B cell (primary cell): Measurements from ENCODE around the gene GALK1. TPM values are rescaled to one million over a fixed set of nuclear protein-coding genes. Genes with fewer than 3 reads are reported as not detected.

ENCODE experiments used
- ATAC-seq: fragments of 200-7000 bp; cut with Tn5 transposase; one replicate; pipeline ENCODE4 v1.10.0; 2021; ENCODE audit warnings: low read depth, mild to moderate bottlenecking, moderate number of reproducible peaks, moderate library complexity
- CTCF ChIA-PET: fragments of 350-600 bp; sonication (Branson Sonifier 250); formaldehyde crosslinking; loops from one replicate; lab custom pipeline; 2021; ENCODE audit warnings: antibody characterized with exemption, inconsistent platforms; lab: Charles Lee
- POLR2A ChIA-PET: fragments of 350-600 bp; sonication (Branson Sonifier 250); formaldehyde crosslinking; loops from one replicate; lab custom pipeline; 2021; ENCODE audit warnings: antibody characterized with exemption; lab: Charles Lee
- DNase-seq: peaks from one replicate; pipeline ENCODE4 v3.0.0; 2013
- H2AFZ ChIP-seq: 2 replicates; pipeline ENCODE4 v1.6.1; 2012; ENCODE audit warnings: mild to moderate bottlenecking, low read depth, low read length; ENCODE audit not compliant: insufficient read depth, poor library complexity, severe bottlenecking
- H3K27ac ChIP-seq, 2 donors: 1 replicate in 1 of 2; 2 replicates in 1 of 2; pipeline ENCODE4 v1.5.1; 2012 to 2013; ENCODE audit warnings: low read length in 2 of 2, mild to moderate bottlenecking in 2 of 2, moderate library complexity in 1 of 2
- H3K27me3 ChIP-seq, 4 experiments: fragments of 200-600 bp in 1 of 4; sonication (generic) in 1 of 4; replicated peaks in 1 of 4; 1 replicate in 2 of 4; 2 replicates in 2 of 4; pipeline versions ENCODE4 v1.6.1 to v1.7.0; 2013 to 2016; ENCODE audit warnings: low read length in 3 of 4, mild to moderate bottlenecking in 2 of 4, mixed read lengths in 1 of 4, moderate library complexity in 1 of 4; ENCODE audit not compliant: insufficient read depth in 4 of 4, control insufficient read depth in 3 of 4; ENCODE audit errors: control extremely low read depth in 1 of 4
- H3K36me3 ChIP-seq, 2 experiments: replicated peaks in 1 of 2; 1 replicate in 1 of 2; 2 replicates in 1 of 2; pipeline versions ENCODE4 v1.6.1 to v1.7.1; 2013; ENCODE audit warnings: low read length in 1 of 2; ENCODE audit not compliant: insufficient read depth in 2 of 2, control insufficient read depth in 1 of 2; ENCODE audit errors: control extremely low read depth in 1 of 2, extremely low read depth in 1 of 2
- H3K4me1 ChIP-seq, 2 donors: fragments of 200-600 bp in 1 of 2; sonication (generic) in 1 of 2; 1 replicate in 1 of 2; 2 replicates in 1 of 2; pipeline versions ENCODE4 v1.5.1 to v1.6.1; 2013 to 2017; ENCODE audit warnings: low read length in 2 of 2; ENCODE audit not compliant: control insufficient read depth in 2 of 2, insufficient read depth in 2 of 2
- H3K4me2 ChIP-seq: replicated peaks from 2 replicates; pipeline ENCODE3; 2012; ENCODE audit warnings: mild to moderate bottlenecking, low read depth, low read length; ENCODE audit not compliant: poor library complexity, severe bottlenecking
- H3K4me3 ChIP-seq, 5 experiments: fragments of 200-600 bp in 1 of 5; sonication (generic) in 1 of 5; 1 replicate in 3 of 5; 2 replicates in 2 of 5; pipeline versions ENCODE4 v1.5.1 to v1.7.0; 2011 to 2016; ENCODE audit warnings: low read length in 4 of 5, mild to moderate bottlenecking in 4 of 5, low read depth in 2 of 5, control low read depth in 1 of 5, moderate library complexity in 1 of 5; ENCODE audit not compliant: insufficient read depth in 1 of 5; ENCODE audit errors: control extremely low read depth in 1 of 5, extremely low read depth in 1 of 5
- H3K79me2 ChIP-seq: fragments of 200-600 bp; sonication (generic); one replicate; pipeline ENCODE4 v1.6.0; 2016; ENCODE audit warnings: low read length; ENCODE audit not compliant: control insufficient read depth, insufficient read depth
- H3K9ac ChIP-seq: fragments of 200-600 bp; sonication (generic); 2 replicates; pipeline ENCODE4 v1.6.1; 2017; ENCODE audit warnings: mild to moderate bottlenecking, low read length, moderate library complexity
- H3K9me3 ChIP-seq, 3 donors: one replicate each; pipeline versions ENCODE4 v1.6.1 to v1.7.1; 2013; ENCODE audit warnings: low read length in 2 of 3; ENCODE audit not compliant: control insufficient read depth in 2 of 3, insufficient read depth in 1 of 3; ENCODE audit errors: control extremely low read depth in 1 of 3
- H4K20me1 ChIP-seq: 2 replicates; pipeline ENCODE4 v1.6.0; 2012; ENCODE audit warnings: mild to moderate bottlenecking, low read length; ENCODE audit not compliant: insufficient read depth, control insufficient read depth, poor library complexity, severe bottlenecking
- H3K27ac Mint-ChIP-seq: one replicate; pipeline ENCODE4 v1.8.0; 2021; ENCODE audit warnings: mixed read lengths
- H3K27me3 Mint-ChIP-seq: one replicate; pipeline ENCODE4 v1.8.0; 2021; ENCODE audit warnings: mixed read lengths
- H3K4me1 Mint-ChIP-seq: one replicate; pipeline ENCODE4 v1.8.0; 2021; ENCODE audit warnings: mixed read lengths
- H3K4me3 Mint-ChIP-seq: one replicate; pipeline ENCODE4 v1.8.0; 2021; ENCODE audit warnings: mixed read lengths
- H3K9me3 Mint-ChIP-seq: one replicate; pipeline ENCODE4 v1.8.0; 2022; ENCODE audit warnings: mixed read lengths; ENCODE audit not compliant: insufficient read depth
- EZH2 ChIP-seq: IDR thresholded peaks from 2 replicates; pipeline ENCODE4 v1.6.1; 2012; ENCODE audit warnings: borderline replicate concordance, low read depth, mild to moderate bottlenecking, moderate library complexity, low read length; ENCODE audit not compliant: insufficient read depth, poor library complexity, severe bottlenecking
- WGBS: methylation state at CpG from one replicate; pipeline ENCODE4 v1.1.5; 2013; ENCODE audit warnings: missing lambda C conversion rate; ENCODE audit not compliant: insufficient coverage; 5-methylcytosine and 5-hydroxymethylcytosine counted together
- intact Hi-C: fragments of 100-400 bp; cut with micrococcal nuclease; formaldehyde crosslinking; loops from one replicate; pipeline ENCODE4 v1.10.0; 2022
- polyA plus RNA-seq: library from polyadenylated mRNA; depleted of rRNA; stranded (reverse); fragments of >200 nt; gene quantifications from 2 replicates; pipeline ENCODE4 v1.2.3, GENCODE V29; 2012
- total RNA-seq, 2 donors: library from RNA; stranded (reverse); fragments of 120-200 nt in 1 of 2; gene quantifications; 1 replicate in 1 of 2; 2 replicates in 1 of 2; pipeline versions ENCODE4 v1.2.3 to v1.2.4, GENCODE V29; 2013 to 2022
- TF ChIP-seq, protein P1 (sequence below): fragments of 200-600 bp; IDR thresholded peaks from one replicate; pipeline ENCODE4 v1.8.0; 2022; ENCODE audit warnings: antibody characterized with exemption, mild to moderate bottlenecking

Gene GALK1
- total and polyA plus RNA-seq, 2 donors (not counting 1 experiment from before 2014, with no cell fraction given) = 29.8 to 37.4 TPM

DNA sequence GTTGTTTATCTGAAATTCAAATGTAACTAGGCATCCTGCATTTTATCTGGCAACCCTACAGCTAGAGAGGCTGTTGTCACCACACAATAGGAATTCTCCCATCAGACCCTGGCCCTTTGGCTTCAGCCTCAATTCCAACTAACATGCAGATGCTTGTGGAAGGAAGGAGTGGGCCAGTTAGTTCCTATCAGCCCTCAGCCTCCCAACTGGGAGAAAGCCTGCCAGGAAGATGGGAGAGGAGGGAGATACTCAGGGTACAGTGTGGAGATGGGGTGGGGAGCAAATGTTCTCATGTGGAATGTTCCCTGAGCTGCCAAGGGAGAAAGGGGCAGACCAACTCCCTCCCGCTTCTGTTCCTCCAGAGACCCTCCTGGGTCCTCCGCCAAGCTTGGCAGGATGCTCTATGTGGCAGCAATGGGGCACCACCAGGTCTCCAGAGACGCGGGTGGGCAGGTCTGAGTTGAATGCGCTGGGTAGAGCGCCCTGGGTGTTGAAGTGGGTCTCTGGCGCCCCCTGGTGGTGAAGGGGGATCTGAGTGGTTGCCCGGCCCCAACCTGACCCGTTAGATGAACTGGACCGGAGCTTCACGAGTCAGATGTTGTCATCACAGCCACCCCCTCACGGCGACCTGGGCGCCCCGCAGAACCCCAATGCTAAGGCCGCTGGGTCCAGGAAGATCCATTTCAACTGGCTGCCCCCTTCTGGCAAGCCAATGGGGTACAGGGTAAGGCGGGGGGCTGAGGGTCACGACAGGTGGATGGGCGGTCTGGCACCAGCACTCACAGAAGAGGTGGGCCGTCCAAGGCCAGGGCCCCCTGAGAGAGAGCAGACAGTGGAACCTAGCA is 15.2 kb downstream of the GALK1 start:
- POLR2A ChIA-PET = interaction anchor here (0.6 to 1.4 kb wide), 5 partner anchors 29 to 431 kb away, joined by 3 to 6 read pairs (median 4); partner anchors contain the start of gene SMIM5
- no peak overlapping the region for H3K4me3 ChIP-seq
- intact Hi-C loops = loop anchor here (1.0 to 10.0 kb wide), 2 partner anchors 255 to 323 kb away; partner anchors contain the start of gene CDK3
- no peak overlapping the region for H3K9ac ChIP-seq
- H3K4me1 Mint-ChIP-seq = peaks cover 21% of the 10 kb centered on the region
- no peak overlapping the region for H3K27ac ChIP-seq
- H3K4me1 ChIP-seq = peaks cover 9 to 34% of the 10 kb centered on the region in 2 donors
- peak overlapping the region; percentile 27 for H3K4me2 ChIP-seq
- CTCF ChIA-PET = interaction anchor here (0.5 to 8.2 kb wide), 50 partner anchors 8 to 487 kb away, joined by 3 to 389 read pairs (median 4); partner anchors contain the start of genes FBF1, GALK1, ITGB4 and RECQL5
- H3K36me3 ChIP-seq = no peaks in the 10 kb centered on the region
- peak overlapping the region; percentile 27 for H2AFZ ChIP-seq
- no peaks in the 10 kb centered on the region for H3K27me3 ChIP-seq
- H3K9me3 Mint-ChIP-seq = no peaks in the 10 kb centered on the region
- no peaks in the 10 kb centered on the region for H4K20me1 ChIP-seq
- no peaks in the 10 kb centered on the region for H3K9me3 ChIP-seq
- H3K79me2 ChIP-seq = no peaks in the 10 kb centered on the region
- H3K27ac Mint-ChIP-seq = peak overlapping the region; percentile 64
- WGBS = 19% methylated on average over 18 of the region's 20 CpGs
- H3K4me3 Mint-ChIP-seq = peak overlapping the region; percentile 35
- ATAC-seq (peak; percentile 76), DNase-seq (peak; percentile 91)
- peaks cover 4% of the 10 kb centered on the region for H3K27me3 Mint-ChIP-seq
- TF ChIP-seq, protein P1, sequence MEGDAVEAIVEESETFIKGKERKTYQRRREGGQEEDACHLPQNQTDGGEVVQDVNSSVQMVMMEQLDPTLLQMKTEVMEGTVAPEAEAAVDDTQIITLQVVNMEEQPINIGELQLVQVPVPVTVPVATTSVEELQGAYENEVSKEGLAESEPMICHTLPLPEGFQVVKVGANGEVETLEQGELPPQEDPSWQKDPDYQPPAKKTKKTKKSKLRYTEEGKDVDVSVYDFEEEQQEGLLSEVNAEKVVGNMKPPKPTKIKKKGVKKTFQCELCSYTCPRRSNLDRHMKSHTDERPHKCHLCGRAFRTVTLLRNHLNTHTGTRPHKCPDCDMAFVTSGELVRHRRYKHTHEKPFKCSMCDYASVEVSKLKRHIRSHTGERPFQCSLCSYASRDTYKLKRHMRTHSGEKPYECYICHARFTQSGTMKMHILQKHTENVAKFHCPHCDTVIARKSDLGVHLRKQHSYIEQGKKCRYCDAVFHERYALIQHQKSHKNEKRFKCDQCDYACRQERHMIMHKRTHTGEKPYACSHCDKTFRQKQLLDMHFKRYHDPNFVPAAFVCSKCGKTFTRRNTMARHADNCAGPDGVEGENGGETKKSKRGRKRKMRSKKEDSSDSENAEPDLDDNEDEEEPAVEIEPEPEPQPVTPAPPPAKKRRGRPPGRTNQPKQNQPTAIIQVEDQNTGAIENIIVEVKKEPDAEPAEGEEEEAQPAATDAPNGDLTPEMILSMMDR = peak; percentile 86
- TF ChIP-seq EZH2 = no peak
